Glutamatergic neuron (in vitro differentiated cells): ENCODE measurements around the gene ZNF415. TPM values are rescaled to one million over a fixed set of nuclear protein-coding genes. Genes with fewer than 3 reads are reported as not detected.

Experiments used
- DNase-seq: peaks from one replicate; pipeline ENCODE4 v3.0.0; 2022
- H3K27ac Mint-ChIP-seq: one replicate; pipeline ENCODE4 v1.8.0; 2020; ENCODE audit warnings: mild to moderate bottlenecking, mixed read lengths, inconsistent platforms; ENCODE audit not compliant: unreplicated experiment
- H3K27me3 Mint-ChIP-seq: one replicate; pipeline ENCODE4 v1.8.0; 2020; ENCODE audit warnings: mild to moderate bottlenecking, moderate library complexity, mixed read lengths, inconsistent platforms; ENCODE audit not compliant: unreplicated experiment
- H3K36me3 Mint-ChIP-seq: one replicate; pipeline ENCODE4 v1.8.0; 2020; ENCODE audit warnings: mild to moderate bottlenecking, mixed read lengths, inconsistent platforms; ENCODE audit not compliant: unreplicated experiment
- H3K4me1 Mint-ChIP-seq: one replicate; pipeline ENCODE4 v1.8.0; 2020; ENCODE audit warnings: mild to moderate bottlenecking, low read depth, mixed read lengths, inconsistent platforms; ENCODE audit not compliant: unreplicated experiment
- H3K4me3 Mint-ChIP-seq: one replicate; pipeline ENCODE4 v1.8.0; 2020; ENCODE audit warnings: mild to moderate bottlenecking, mixed read lengths, inconsistent platforms; ENCODE audit not compliant: unreplicated experiment
- H3K9me3 Mint-ChIP-seq: one replicate; pipeline ENCODE4 v1.8.0; 2020; ENCODE audit warnings: mild to moderate bottlenecking, moderate library complexity, mixed read lengths, inconsistent platforms; ENCODE audit not compliant: unreplicated experiment
- total RNA-seq: library from RNA; stranded (reverse); fragmentation: NEBNext Ultra II Directional; extraction: Animal tissue kit (Norgen Biotek cat#: 25700); gene quantifications from one replicate; pipeline ENCODE4 v1.2.1, GENCODE V29; 2021; ENCODE audit not compliant: unreplicated experiment
- TF ChIP-seq, protein P1 (sequence below): fragments of 200-600 bp; sonication (generic); IDR thresholded peaks from one replicate; pipeline ENCODE4 v1.5.0; 2021; ENCODE audit not compliant: partially characterized antibody, unreplicated experiment

ZNF415 gene
- total RNA-seq, 1 donor from 2014 or later = 12.7 TPM

- peaks cover 7% of the 10 kb centered on the region for H3K27me3 Mint-ChIP-seq
- no peak overlapping the region for H3K4me3 Mint-ChIP-seq
- peaks cover 6% of the 10 kb centered on the region for H3K9me3 Mint-ChIP-seq
- no peak overlapping the region for H3K27ac Mint-ChIP-seq
- H3K36me3 Mint-ChIP-seq = peaks cover 19% of the 10 kb centered on the region
- TF ChIP-seq, protein P1, sequence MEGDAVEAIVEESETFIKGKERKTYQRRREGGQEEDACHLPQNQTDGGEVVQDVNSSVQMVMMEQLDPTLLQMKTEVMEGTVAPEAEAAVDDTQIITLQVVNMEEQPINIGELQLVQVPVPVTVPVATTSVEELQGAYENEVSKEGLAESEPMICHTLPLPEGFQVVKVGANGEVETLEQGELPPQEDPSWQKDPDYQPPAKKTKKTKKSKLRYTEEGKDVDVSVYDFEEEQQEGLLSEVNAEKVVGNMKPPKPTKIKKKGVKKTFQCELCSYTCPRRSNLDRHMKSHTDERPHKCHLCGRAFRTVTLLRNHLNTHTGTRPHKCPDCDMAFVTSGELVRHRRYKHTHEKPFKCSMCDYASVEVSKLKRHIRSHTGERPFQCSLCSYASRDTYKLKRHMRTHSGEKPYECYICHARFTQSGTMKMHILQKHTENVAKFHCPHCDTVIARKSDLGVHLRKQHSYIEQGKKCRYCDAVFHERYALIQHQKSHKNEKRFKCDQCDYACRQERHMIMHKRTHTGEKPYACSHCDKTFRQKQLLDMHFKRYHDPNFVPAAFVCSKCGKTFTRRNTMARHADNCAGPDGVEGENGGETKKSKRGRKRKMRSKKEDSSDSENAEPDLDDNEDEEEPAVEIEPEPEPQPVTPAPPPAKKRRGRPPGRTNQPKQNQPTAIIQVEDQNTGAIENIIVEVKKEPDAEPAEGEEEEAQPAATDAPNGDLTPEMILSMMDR = no peak
- H3K4me1 Mint-ChIP-seq = peaks cover 5% of the 10 kb centered on the region
- no peak for DNase-seq
Measured at GRCh38 chr19:53085496-53085895, 47.2 kb downstream of the ZNF415 start.

DNA sequence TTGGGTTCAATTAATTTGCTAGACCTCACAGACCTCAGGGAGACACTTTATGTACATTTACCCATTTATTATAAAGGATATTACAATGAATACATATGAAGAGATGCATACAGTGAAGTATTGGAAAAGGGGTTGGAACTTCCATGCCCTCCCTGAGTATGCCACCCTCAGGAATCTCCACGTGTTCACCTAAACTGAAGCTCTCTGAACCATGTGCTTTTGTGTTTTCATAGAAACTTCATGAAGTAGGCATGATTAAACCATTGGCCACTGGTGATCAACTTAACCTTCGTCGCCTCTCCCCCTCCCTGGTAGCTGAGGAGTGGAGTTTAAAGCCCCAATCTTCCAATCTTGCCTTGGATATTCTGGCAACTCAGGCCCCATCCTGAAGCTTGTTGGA lies 49.8 kb downstream of the ZNF415 start:
- peaks cover 4% of the 10 kb centered on the region for H3K9me3 Mint-ChIP-seq
- no peak for DNase-seq

GRCh38 chr19:53079313-53079924 lies 53.3 kb downstream of the ZNF415 start:
- peaks cover 4% of the 10 kb centered on the region for H3K4me1 Mint-ChIP-seq
- H3K9me3 Mint-ChIP-seq = peaks cover 6% of the 10 kb centered on the region
- no peak overlapping the region for H3K4me3 Mint-ChIP-seq
- H3K27me3 Mint-ChIP-seq = peaks cover 4% of the 10 kb centered on the region
- no peak for DNase-seq
- TF ChIP-seq, protein P1 = no peak
- H3K27ac Mint-ChIP-seq = no peak overlapping the region
- H3K36me3 Mint-ChIP-seq = peaks cover 36% of the 10 kb centered on the region

More for the DNA sequence above, 49.8 kb downstream of the ZNF415 start:
- TF ChIP-seq, protein P1 = no peak
- Mint-ChIP-seq H3K27me3 (peaks cover 2% of the 10 kb centered on the region), H3K4me3 (no peak overlapping the region), H3K27ac (no peak overlapping the region), H3K36me3 (peaks cover 22% of the 10 kb centered on the region), H3K4me1 (no peaks in the 10 kb centered on the region)

- DNase-seq = no peak
- peaks cover 4% of the 10 kb centered on the region for H3K27me3 Mint-ChIP-seq
- H3K27ac Mint-ChIP-seq = no peak overlapping the region
- H3K9me3 Mint-ChIP-seq = peaks cover 6% of the 10 kb centered on the region
- no peak overlapping the region for H3K4me3 Mint-ChIP-seq
- peaks cover 4% of the 10 kb centered on the region for H3K4me1 Mint-ChIP-seq
- TF ChIP-seq, protein P1 = no peak
- H3K36me3 Mint-ChIP-seq = peaks cover 41% of the 10 kb centered on the region
Measured at GRCh38 chr19:53078668-53079067, 54.0 kb downstream of the ZNF415 start.

- peak; percentile 83 for DNase-seq
- peaks cover 44% of the 10 kb centered on the region for H3K36me3 Mint-ChIP-seq
- TF ChIP-seq, protein P1 = peak; percentile 76
- peak overlapping the region; percentile 71 for H3K27ac Mint-ChIP-seq
- peaks cover 4% of the 10 kb centered on the region for H3K4me1 Mint-ChIP-seq
- H3K9me3 Mint-ChIP-seq = peaks cover 6% of the 10 kb centered on the region
- peak overlapping the region; percentile 50 for H3K4me3 Mint-ChIP-seq
- H3K27me3 Mint-ChIP-seq = peaks cover 5% of the 10 kb centered on the region
Measured at GRCh38 chr19:53076984-53077383, 55.7 kb downstream of the ZNF415 start.
